RWPE1 (cell line): ENCODE measurements around the gene TMC8.
"Not testable (repeated sequence)": the region's sequence is repeated elsewhere in the genome, so short reads cannot be mapped to it uniquely, and the experiment has no call there.

Experiments used
- CTCF ChIA-PET: fragments of 350-600 bp; sonication (Branson Sonifier 250); formaldehyde crosslinking; extraction: SDS; loops from one replicate; lab custom pipeline; 2021; lab: Yijun Ruan, JAX
- POLR2A ChIA-PET: fragments of 400-600 bp; formaldehyde crosslinking; extraction: SDS; loops from one replicate; lab custom pipeline; 2020; ENCODE audit warnings: antibody characterized with exemption; ENCODE audit not compliant: low non-redundant PET; lab: Yijun Ruan, JAX
- DNase-seq: peaks from one replicate; pipeline ENCODE4 v3.0.0; 2012; ENCODE audit warnings: low spot score
- H3K27ac ChIP-seq: fragments of 450-650 bp; 2 replicates; pipeline ENCODE4 v1.5.1; 2017
- CTCF ChIP-seq: fragments of 450-650 bp; conservative IDR thresholded peaks from 2 replicates; pipeline ENCODE4 v1.5.1; 2017; ENCODE audit warnings: low read depth, mild to moderate bottlenecking

TMC8 gene

GRCh38 chr17:78137392-78138203, 7.0 kb downstream of the TMC8 start:
- ChIA-PET CTCF (interaction anchor here (1.1 to 1.7 kb wide), 4 partner anchors 8 to 41 kb away, joined by 3 to 6 read pairs (median 4); partner anchors contain the start of gene TMC8), POLR2A (interaction anchor here (0.6 kb wide), 1 partner anchor 30 kb away, joined by 7 read pairs; no protein-coding TSS in a partner anchor)
- no peak for DNase-seq
- H3K27ac ChIP-seq: peak overlapping the region; percentile 92; the same call in 1 of the 2 replicates
- TF ChIP-seq CTCF: peak; percentile 37

- peak overlapping the region; percentile 92 for H3K27ac ChIP-seq
- ChIA-PET POLR2A (interaction anchor here (0.6 kb wide), 1 partner anchor 29 kb away, joined by 7 read pairs; no protein-coding TSS in a partner anchor), CTCF (interaction anchor here (0.6 to 1.7 kb wide), 5 partner anchors 9 to 99 kb away, joined by 3 to 6 read pairs (median 4); partner anchors contain the start of gene TMC8)
- no peak for TF ChIP-seq CTCF
- no peak for DNase-seq
Observed at GRCh38 chr17:78138204-78139060, 7.9 kb downstream of the TMC8 start.

- DNase-seq: not testable (repeated sequence)
- peak overlapping the region; percentile 92 for H3K27ac ChIP-seq
- ChIA-PET POLR2A (interaction anchor here (0.7 kb wide), 1 partner anchor 42 kb away, joined by 3 read pairs; no protein-coding TSS in a partner anchor), CTCF (interaction anchor here (0.6 to 0.7 kb wide), 3 partner anchors 41 to 185 kb away, joined by 3 to 8 read pairs (median 4); no protein-coding TSS in a partner anchor)
Observed at GRCh38 chr17:78139861-78140168, 9.2 kb downstream of the TMC8 start.

- POLR2A ChIA-PET: interaction anchor here (0.7 kb wide), 1 partner anchor 42 kb away, joined by 3 read pairs; no protein-coding TSS in a partner anchor
- DNase-seq: peak; percentile 96
- CTCF ChIA-PET: interaction anchor here (0.6 to 0.7 kb wide), 3 partner anchors 40 to 186 kb away, joined by 3 to 8 read pairs (median 4); no protein-coding TSS in a partner anchor
- no peak for TF ChIP-seq CTCF
- H3K27ac ChIP-seq: peak overlapping the region; percentile 92
Observed at GRCh38 chr17:78140169-78141051, 9.8 kb downstream of the TMC8 start.

GRCh38 chr17:78141437-78142118, 11.0 kb downstream of the TMC8 start:
- no peak for DNase-seq
- peak overlapping the region; percentile 92 for H3K27ac ChIP-seq
- CTCF ChIA-PET: interaction anchor here (0.5 to 1.6 kb wide), 4 partner anchors 50 to 97 kb away, joined by 3 to 4 read pairs (median 3); no protein-coding TSS in a partner anchor
- no peak for TF ChIP-seq CTCF
- POLR2A ChIA-PET: interaction anchor here (0.8 to 0.9 kb wide), 2 partner anchors 18 to 30 kb away, joined by 7 to 16 read pairs; no protein-coding TSS in a partner anchor
